ENCODE results near the gene HOXB5. TPM values are rescaled to one million over a fixed set of nuclear protein-coding genes. Genes with fewer than 3 reads are reported as not detected.

Gene HOXB5
- total RNA-seq, 4 donors from 2014 or later: 0.27 to 2.7 (median 1.4) TPM

GRCh38 chr17:48568499-48569239, 24.9 kb downstream of the HOXB5 start:
- H3K27ac ChIP-seq: peak overlapping the region; percentile 97 to 98 (median 97)
- no peak for ATAC-seq
- no peak for TF ChIP-seq EP300 (IDR thresholded peaks at IDR 0.05)
- peak; percentile 10 for TF ChIP-seq POLR2AphosphoS5 (IDR thresholded peaks at IDR 0.05)
- H3K4me1 ChIP-seq: peaks cover 20 to 100% (median 48%) of the 10 kb centered on the region in 3 donors
- no peaks in the 10 kb centered on the region for H3K36me3 ChIP-seq
- WGBS, 2 donors (ENCODE audit: low coverage in 1 of 2): 5 to 9% methylated on average over 19 to 32 of the region's 33 CpGs
- no peaks in the 10 kb centered on the region for H3K27me3 ChIP-seq
- no peaks in the 10 kb centered on the region for H3K9me3 ChIP-seq
- H3K4me3 ChIP-seq: peak overlapping the region; percentile 27 to 81

- TF ChIP-seq CTCF (IDR thresholded peaks at IDR 0.05) (no peak), POLR2AphosphoS5 (IDR thresholded peaks at IDR 0.05) (no peak), EP300 (IDR thresholded peaks at IDR 0.05) (no peak), POLR2A (IDR thresholded peaks at IDR 0.05) (no peak)
- Histone ChIP-seq H3K27ac (peak overlapping the region; percentile 97 to 98 (median 97)), H3K27me3 (no peaks in the 10 kb centered on the region), H3K4me3 (peak overlapping the region; percentile 27 to 81), H3K9me3 (no peaks in the 10 kb centered on the region), H3K4me1 (peaks cover 18 to 100% (median 53%) of the 10 kb centered on the region in 3 donors), H3K36me3 (no peaks in the 10 kb centered on the region)
- ATAC-seq: no peak
- 31% methylated on average over 2 of the region's 2 CpGs; no CpG with 5 or more reads in 1 of the 2 donors for WGBS, 2 donors (ENCODE audit: low coverage in 1 of 2)
Measured at GRCh38 chr17:48567646-48568354, 25.8 kb downstream of the HOXB5 start.

DNA sequence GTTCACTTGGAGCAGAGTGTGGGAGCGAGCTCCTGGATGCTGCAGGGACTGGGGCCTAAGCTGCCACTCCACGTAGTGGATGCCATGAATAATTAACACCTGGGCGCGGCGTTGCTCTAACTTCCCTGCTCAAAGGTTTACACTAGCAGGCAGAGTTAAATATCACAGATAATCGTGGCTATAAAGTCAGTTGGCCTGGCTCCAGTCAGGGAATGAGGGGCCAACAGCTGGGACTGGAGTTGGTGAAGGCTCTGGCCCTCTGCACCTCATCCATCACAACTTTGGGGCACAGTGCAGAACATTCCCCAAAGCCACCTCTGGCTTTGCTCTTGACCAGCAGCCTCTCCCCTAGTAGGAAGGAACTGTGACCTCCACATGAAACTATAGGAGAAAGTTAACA, 26.4 kb downstream of the HOXB5 start:
- Histone ChIP-seq H3K4me1 (peaks cover 12 to 100% (median 53%) of the 10 kb centered on the region in 3 donors), H3K36me3 (no peaks in the 10 kb centered on the region), H3K9me3 (no peaks in the 10 kb centered on the region), H3K27me3 (no peaks in the 10 kb centered on the region), H3K4me3 (no peak overlapping the region), H3K27ac (peak overlapping the region; percentile 97 to 98 (median 97))
- no peak for ATAC-seq
- WGBS, 2 donors (ENCODE audit: low coverage in 1 of 2): 34% methylated on average over 4 of the region's 6 CpGs; no CpG with 5 or more reads in 1 of the 2 donors
- no peak for TF ChIP-seq EP300 (IDR thresholded peaks at IDR 0.05)
- TF ChIP-seq CTCF (IDR thresholded peaks at IDR 0.05): no peak
- no peak for TF ChIP-seq POLR2AphosphoS5 (IDR thresholded peaks at IDR 0.05)
- TF ChIP-seq POLR2A (IDR thresholded peaks at IDR 0.05): no peak

- TF ChIP-seq POLR2AphosphoS5 (IDR thresholded peaks at IDR 0.05): no peak
- no peak for TF ChIP-seq CTCF (IDR thresholded peaks at IDR 0.05)
- no peak for TF ChIP-seq POLR2A (IDR thresholded peaks at IDR 0.05)
- no peak for TF ChIP-seq EP300 (IDR thresholded peaks at IDR 0.05)
- H3K4me1 ChIP-seq: peaks cover 8 to 100% (median 57%) of the 10 kb centered on the region in 3 donors
- no peaks in the 10 kb centered on the region for H3K9me3 ChIP-seq
- no peak for ATAC-seq
- H3K27ac ChIP-seq: peak overlapping the region; percentile 97 to 98 (median 97)
- 0% methylated on average over 1 of the region's 2 CpGs; no CpG with 5 or more reads in 1 of the 2 donors for WGBS, 2 donors (ENCODE audit: low coverage in 1 of 2)
- no peaks in the 10 kb centered on the region for H3K36me3 ChIP-seq
- H3K4me3 ChIP-seq: no peak overlapping the region
- H3K27me3 ChIP-seq: no peaks in the 10 kb centered on the region
Measured at GRCh38 chr17:48566717-48567116, 26.9 kb downstream of the HOXB5 start.

- H3K27ac ChIP-seq: peak overlapping the region in 3 of 4 donors; percentile 97 to 98 (median 97)
- no peak overlapping the region for H3K4me3 ChIP-seq
- TF ChIP-seq EP300 (IDR thresholded peaks at IDR 0.05) (no peak), CTCF (IDR thresholded peaks at IDR 0.05) (no peak), POLR2A (IDR thresholded peaks at IDR 0.05) (no peak), POLR2AphosphoS5 (IDR thresholded peaks at IDR 0.05) (no peak)
- ATAC-seq: no peak
- no peaks in the 10 kb centered on the region for H3K27me3 ChIP-seq
- 55 to 70% methylated on average over 4 of the region's 4 CpGs for WGBS, 2 donors (ENCODE audit: low coverage in 1 of 2)
- peaks cover 5 to 100% (median 63%) of the 10 kb centered on the region in 3 donors for H3K4me1 ChIP-seq
- no peaks in the 10 kb centered on the region for H3K9me3 ChIP-seq
- H3K36me3 ChIP-seq: no peaks in the 10 kb centered on the region
Measured at GRCh38 chr17:48565925-48566710, 27.5 kb downstream of the HOXB5 start.

Data from gastroesophageal sphincter (tissue), 4 donors.